H1 (cell line): ENCODE results near the gene PNMA6E. TPM values are rescaled to one million over a fixed set of nuclear protein-coding genes. Genes with fewer than 3 reads are reported as not detected.

Source experiments
- CTCF ChIA-PET: fragments of 300-600 bp; sonication (Branson Sonifier 250); formaldehyde crosslinking; loops from one replicate; lab custom pipeline; 2021; ENCODE audit not compliant: partially characterized antibody; lab: Charles Lee
- POLR2A ChIA-PET: fragments of 300-600 bp; sonication (Branson Sonifier 250); formaldehyde crosslinking; loops from one replicate; lab custom pipeline; 2021; ENCODE audit warnings: inconsistent platforms; ENCODE audit not compliant: partially characterized antibody; lab: Charles Lee
- DNase-seq, 2 experiments: peaks; one replicate each; pipeline versions ENCODE4 v3.0.0 to v3.0.0-alpha.2; 2010 to 2022; ENCODE audit warnings: low spot score in 2 of 2, low read depth in 1 of 2, mixed read lengths in 1 of 2
- FAIRE-seq: peaks from 2 replicates; lab custom pipeline; 2011; peaks lifted over from hg19 to GRCh38; lab: Jason Lieb, UNC
- H2AFZ ChIP-seq: 2 replicates; pipeline ENCODE4 v1.8.1; 2012; ENCODE audit warnings: low read length, inconsistent platforms
- H2AK5ac ChIP-seq: 2 replicates; pipeline ENCODE4 v1.6.1; 2013; ENCODE audit warnings: low read depth, low read length
- H2BK120ac ChIP-seq: replicated peaks from 2 replicates; pipeline ENCODE3; 2013; ENCODE audit warnings: low read depth, low read length, inconsistent platforms
- H2BK12ac ChIP-seq: 2 replicates; pipeline ENCODE4 v1.6.1; 2013; ENCODE audit warnings: low read depth, low read length
- H2BK15ac ChIP-seq: 2 replicates; pipeline ENCODE4 v1.6.1; 2013; ENCODE audit warnings: low read length
- H2BK20ac ChIP-seq: 2 replicates; pipeline ENCODE4 v1.6.1; 2013; ENCODE audit warnings: low read length
- H2BK5ac ChIP-seq: 2 replicates; pipeline ENCODE4 v1.6.1; 2013; ENCODE audit warnings: low read depth, low read length
- H3K14ac ChIP-seq: 2 replicates; pipeline ENCODE4 v1.6.1; 2013; ENCODE audit warnings: inconsistent platforms; ENCODE audit not compliant: insufficient read length
- H3K18ac ChIP-seq: 2 replicates; pipeline ENCODE4 v1.6.1; 2013; ENCODE audit warnings: low read length; ENCODE audit errors: extremely low read depth
- H3K23ac ChIP-seq: 2 replicates; pipeline ENCODE4 v1.6.1; 2013; ENCODE audit warnings: inconsistent platforms; ENCODE audit not compliant: insufficient read length
- H3K23me2 ChIP-seq: 2 replicates; pipeline ENCODE4 v1.6.1; 2013; ENCODE audit warnings: low read depth, low read length
- H3K27ac ChIP-seq: 2 replicates; pipeline ENCODE4 v1.6.1; 2011; ENCODE audit warnings: low read depth, low read length, inconsistent platforms
- H3K27me3 ChIP-seq, 4 experiments: replicated peaks in 1 of 4; 1 replicate in 1 of 4; 2 replicates in 3 of 4; pipeline versions ENCODE4 v1.6.1 to v1.8.1; 2011 to 2013; ENCODE audit warnings: low read length in 3 of 4, mild to moderate bottlenecking in 3 of 4, inconsistent platforms in 2 of 4, mixed read lengths in 2 of 4, moderate library complexity in 1 of 4; ENCODE audit not compliant: control insufficient read depth in 3 of 4, insufficient read depth in 3 of 4; ENCODE audit errors: extremely low read depth in 1 of 4
- H3K36me3 ChIP-seq, 4 experiments: 2 replicates each; pipeline versions ENCODE4 v1.6.1 to v1.8.1; 2011 to 2013; ENCODE audit warnings: mild to moderate bottlenecking in 4 of 4, low read length in 3 of 4, moderate library complexity in 2 of 4, control low read depth in 1 of 4, inconsistent platforms in 1 of 4; ENCODE audit not compliant: insufficient read depth in 4 of 4, control insufficient read depth in 2 of 4
- H3K4ac ChIP-seq: replicated peaks from 2 replicates; pipeline ENCODE3; 2013; ENCODE audit warnings: low read length, low read depth, mixed read lengths, inconsistent platforms; ENCODE audit not compliant: insufficient read length
- H3K4me1 ChIP-seq, 4 experiments: replicated peaks in 1 of 4; 1 replicate in 1 of 4; 2 replicates in 3 of 4; pipeline versions ENCODE4 v1.6.1 to v1.8.1; 2011 to 2013; ENCODE audit warnings: low read length in 3 of 4, inconsistent platforms in 2 of 4, mixed read lengths in 1 of 4; ENCODE audit not compliant: insufficient read depth in 4 of 4, control insufficient read depth in 3 of 4
- H3K4me2 ChIP-seq, 2 experiments: 2 replicates each; pipeline versions ENCODE4 v1.6.1 to v1.8.1; 2011 to 2013; ENCODE audit warnings: low read depth in 2 of 2, low read length in 2 of 2, control low read depth in 1 of 2, inconsistent platforms in 1 of 2, mild to moderate bottlenecking in 1 of 2; ENCODE audit not compliant: insufficient read depth in 1 of 2
- H3K4me3 ChIP-seq, 4 experiments: fragments of 200-600, 300-600 bp in 1 of 4; sonication (generic), shearing (Covaris generic), sonication (Bioruptor Twin) in 1 of 4; 2 replicates each; pipeline versions ENCODE4 v1.5.1 to v1.8.1; 2011 to 2016; ENCODE audit warnings: low read length in 4 of 4, low read depth in 3 of 4, control low read depth in 2 of 4, inconsistent platforms in 2 of 4, mild to moderate bottlenecking in 2 of 4, mixed read lengths in 1 of 4, moderate library complexity in 1 of 4; ENCODE audit not compliant: insufficient read depth in 2 of 4; ENCODE audit errors: extremely low read depth in 1 of 4
- H3K56ac ChIP-seq: replicated peaks from 2 replicates; pipeline ENCODE3; 2013; ENCODE audit warnings: low read depth, mild to moderate bottlenecking, mixed read lengths, low read length, inconsistent platforms; ENCODE audit not compliant: insufficient read length
- H3K79me1 ChIP-seq: 2 replicates; pipeline ENCODE4 v1.6.1; 2013; ENCODE audit warnings: low read depth, low read length, control low read depth
- H3K79me2 ChIP-seq, 2 experiments: 2 replicates each; pipeline versions ENCODE4 v1.6.1 to v1.8.1; 2012 to 2013; ENCODE audit warnings: low read length in 2 of 2, mild to moderate bottlenecking in 2 of 2, inconsistent platforms in 1 of 2; ENCODE audit not compliant: insufficient read depth in 2 of 2, control insufficient read depth in 1 of 2
- H3K9ac ChIP-seq, 4 experiments: replicated peaks in 1 of 4; 1 replicate in 1 of 4; 2 replicates in 3 of 4; pipeline versions ENCODE4 v1.6.1 to v1.8.1; 2011 to 2013; ENCODE audit warnings: low read depth in 3 of 4, low read length in 3 of 4, control low read depth in 2 of 4, mild to moderate bottlenecking in 2 of 4, moderate library complexity in 2 of 4, inconsistent platforms in 1 of 4; ENCODE audit errors: extremely low read depth in 1 of 4
- H3K9me3 ChIP-seq, 2 experiments: 2 replicates each; pipeline versions ENCODE4 v1.6.1 to v1.8.1; 2012 to 2013; ENCODE audit warnings: mild to moderate bottlenecking in 2 of 2, moderate library complexity in 2 of 2, control low read depth in 1 of 2, inconsistent platforms in 1 of 2, low read depth in 1 of 2, low read length in 1 of 2, mixed read lengths in 1 of 2; ENCODE audit not compliant: insufficient read depth in 2 of 2
- H4K20me1 ChIP-seq, 2 experiments: replicated peaks in 1 of 2; 2 replicates each; pipeline versions ENCODE3 to v1.8.1; 2011 to 2013; ENCODE audit warnings: inconsistent platforms in 2 of 2, low read length in 2 of 2, mild to moderate bottlenecking in 1 of 2; ENCODE audit not compliant: insufficient read depth in 2 of 2, control insufficient read depth in 1 of 2
- H4K5ac ChIP-seq: 2 replicates; pipeline ENCODE4 v1.6.1; 2013; ENCODE audit warnings: low read length, low read depth, mixed read lengths, inconsistent platforms; ENCODE audit not compliant: insufficient read length
- H4K8ac ChIP-seq: 2 replicates; pipeline ENCODE4 v1.8.0; 2013; ENCODE audit warnings: mild to moderate bottlenecking, moderate library complexity, low read length, inconsistent platforms; ENCODE audit not compliant: insufficient read depth; ENCODE audit errors: extremely low read depth
- H4K91ac ChIP-seq: replicated peaks from 2 replicates; pipeline ENCODE3; 2013; ENCODE audit warnings: low read length, mixed read lengths, inconsistent platforms; ENCODE audit not compliant: insufficient read length
- PHF8 ChIP-seq: fragments of 200-600 bp; sonication (generic); conservative IDR thresholded peaks from 2 replicates; pipeline ENCODE4 v1.7.1; 2012; ENCODE audit warnings: low read depth, mild to moderate bottlenecking, inconsistent platforms, low read length, moderate library complexity
- RAD21 ChIP-seq, 2 experiments: IDR thresholded peaks in 1 of 2; conservative IDR thresholded peaks in 1 of 2; 2 replicates each; pipeline ENCODE4 v1.6.1; 2011; ENCODE audit warnings: low read depth in 2 of 2, low read length in 2 of 2, improper control_type of control experiment in 1 of 2, inconsistent platforms in 1 of 2, mild to moderate bottlenecking in 1 of 2, moderate library complexity in 1 of 2
- WGBS, 2 experiments: shearing (Covaris generic) in 1 of 2; methylation state at CpG; one replicate each; pipeline versions ENCODE4 v1.1.6 to v1.1.7; 2013 to 2015; ENCODE audit warnings: low lambda C conversion rate in 2 of 2, mixed read lengths in 2 of 2, inconsistent platforms in 1 of 2, low coverage in 1 of 2, missing lambda C conversion rate in 1 of 2; ENCODE audit not compliant: insufficient replicate concordance in 2 of 2, insufficient coverage in 1 of 2, insufficient read length in 1 of 2; ENCODE audit errors: extremely low coverage in 1 of 2, missing lambda C conversion rate in 1 of 2; 5-methylcytosine and 5-hydroxymethylcytosine counted together
- polyA plus RNA-seq, 7 experiments: library from polyadenylated mRNA; depleted of rRNA in 3 of 7; stranded (reverse) in 5 of 7; unstranded in 2 of 7; fragments of >200 nt in 5 of 7; fragments of 200-250 nt in 2 of 7; gene quantifications; 1 replicate in 5 of 7; 2 replicates in 1 of 7; 4 replicates in 1 of 7; pipeline versions ENCODE4 v1.2.1 to v1.2.3, GENCODE V29; 2011 to 2013; ENCODE audit warnings: missing spikeins in 2 of 7, mixed read lengths in 2 of 7
- total RNA-seq: library from RNA; stranded (reverse); fragmentation: NEBNext Ultra II Directional; extraction: Animal tissue kit (Norgen Biotek cat#: 25700); gene quantifications from 2 replicates; pipeline ENCODE4 v1.2.1, GENCODE V29; 2021

The PNMA6E gene
- total and polyA plus RNA-seq, 2 of the 8 experiments (the other 6 are each of a cell fraction or from before 2014, with no cell fraction given) = not detected

DNA sequence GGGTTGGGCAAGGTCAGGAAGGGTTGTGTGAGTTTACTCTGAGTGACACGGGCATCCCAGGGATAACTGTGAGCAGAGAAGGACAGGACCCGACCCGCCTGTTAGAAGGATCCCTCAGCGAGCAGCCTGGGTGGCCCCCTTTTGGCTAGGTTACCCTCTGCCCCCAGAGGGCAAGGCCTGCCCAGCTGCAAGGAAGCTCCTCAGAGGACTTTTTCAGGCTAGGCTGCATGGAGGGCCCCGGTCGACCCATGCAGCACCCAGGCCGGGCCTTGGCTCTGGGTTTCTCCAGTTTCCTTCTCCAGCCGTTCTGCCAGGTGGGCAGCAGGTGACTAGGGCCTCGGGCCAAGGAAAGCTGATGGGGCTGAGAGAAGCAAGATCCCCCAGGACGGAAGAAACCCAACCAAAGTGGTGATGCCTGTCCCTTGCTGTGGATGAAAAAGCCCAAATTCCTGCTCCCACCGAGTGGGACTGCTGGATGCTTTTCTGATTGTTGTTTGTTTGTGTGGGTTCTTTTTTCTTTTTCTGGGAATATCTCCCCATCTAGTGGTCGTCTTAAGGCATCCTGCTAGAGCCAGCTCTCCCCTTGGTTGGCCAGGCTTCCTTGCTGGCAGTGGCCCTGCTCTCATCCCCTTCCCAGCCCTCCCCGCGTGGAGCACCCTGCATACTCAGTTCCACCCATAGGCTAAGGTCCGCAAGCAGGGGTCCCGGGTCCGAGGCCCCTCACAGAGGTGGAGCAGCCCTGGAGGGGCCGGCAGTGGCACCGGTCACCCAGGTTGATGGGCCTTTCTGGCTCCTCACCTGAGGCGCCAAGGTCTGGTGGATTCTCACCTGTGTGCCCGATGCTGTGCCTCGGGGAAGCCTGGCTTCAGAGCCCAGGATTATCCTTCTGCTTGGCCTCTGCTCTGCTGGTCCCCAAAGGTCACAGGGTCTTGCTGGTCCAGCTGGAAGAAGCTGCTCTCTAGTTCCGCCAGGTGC lies 11.9 kb upstream of the PNMA6E start:
- CTCF ChIA-PET = interaction anchor here (1.0 to 1.4 kb wide), 4 partner anchors 9 to 94 kb away, joined by 3 to 5 read pairs (median 4); no protein-coding TSS in a partner anchor
- no peak overlapping the region for H2BK5ac ChIP-seq
- FAIRE-seq (no peak), DNase-seq (no peak)
- no peak overlapping the region for H2AFZ ChIP-seq
- no peaks in the 10 kb centered on the region for H3K79me1 ChIP-seq
- TF ChIP-seq RAD21 (IDR thresholded peaks at IDR 0.05 in 1 of 2, conservative IDR thresholded peaks at IDR 0.05 in 1 of 2; ENCODE audit: low read depth in 2 of 2, low read length in 2 of 2) = peak; percentile 32 to 48; a peak in 3 of 4 replicates
- no peak for TF ChIP-seq PHF8
- no peak overlapping the region for H2BK15ac ChIP-seq
- no peak overlapping the region for H2BK20ac ChIP-seq
- peaks cover 3% of the 10 kb centered on the region; the same call in 1 of the 2 replicates for H3K23me2 ChIP-seq
- no peak overlapping the region for H2BK12ac ChIP-seq
- no peaks in the 10 kb centered on the region for H3K9me3 ChIP-seq
- no peak overlapping the region for H3K56ac ChIP-seq
- no peak overlapping the region for H3K23ac ChIP-seq
- H3K4ac ChIP-seq = no peak overlapping the region
- WGBS, 2 experiments = 81% methylated on average over 12 of the region's 23 CpGs; no CpG with 5 or more reads in 1 of the 2 experiments
- H4K5ac ChIP-seq = no peak overlapping the region
- H4K91ac ChIP-seq = no peak overlapping the region
- 0 out of 7 replicates have a peak, but pooled peaks cover 0 to 4% (median 1%) of the 10 kb centered on the region in 4 experiments for H3K4me1 ChIP-seq
- no peak overlapping the region for H3K9ac ChIP-seq
- H4K20me1 ChIP-seq = no peaks in the 10 kb centered on the region
- no peak overlapping the region for H3K4me3 ChIP-seq
- no peak overlapping the region; the same call in 1 of the 2 replicates for H4K8ac ChIP-seq
- H3K27ac ChIP-seq = no peak overlapping the region
- no peak overlapping the region for H3K18ac ChIP-seq
- POLR2A ChIA-PET = no interaction called here
- no peak overlapping the region for H3K14ac ChIP-seq
- no peak overlapping the region for H2AK5ac ChIP-seq
- no peak overlapping the region for H2BK120ac ChIP-seq
- no peaks in the 10 kb centered on the region for H3K36me3 ChIP-seq
- peaks cover 8 to 25% (median 16%) of the 10 kb centered on the region in 4 experiments for H3K27me3 ChIP-seq
- no peak overlapping the region for H3K4me2 ChIP-seq
- H3K79me2 ChIP-seq = no peaks in the 10 kb centered on the region
